HepG2 (cell line): ENCODE data around the gene THRB. TPM values are rescaled to one million over a fixed set of nuclear protein-coding genes. Genes with fewer than 3 reads are reported as not detected.
A peak's percentile ranks its signal among the peaks of the same experiment; 100 is the strongest.

Source experiments
- ATAC-seq: fragments of 200-7000 bp; cut with Tn5 transposase; 3 replicates; pipeline ENCODE4 v1.9.1; 2020; ENCODE audit warnings: mild to moderate bottlenecking, moderate library complexity
- BruUV-seq: library from RNA; stranded (reverse); fragments of 400-500 nt; replicated peaks from 2 replicates; lab custom pipeline; 2021; lab: Mats Ljungman, UMichigan
- CTCF ChIA-PET: fragments of 300-600 bp; formaldehyde crosslinking; extraction: SDS; loops from one replicate; lab custom pipeline; 2021; ENCODE audit warnings: low total read pairs, inconsistent platforms, low intra/inter-chr PET ratio; lab: Yijun Ruan, JAX
- POLR2A ChIA-PET: fragments of 350-600 bp; sonication (Branson Sonifier 250); formaldehyde crosslinking; loops from one replicate; lab custom pipeline; 2020; ENCODE audit warnings: antibody characterized with exemption, inconsistent platforms; lab: Yijun Ruan, JAX
- DNase-seq: peaks from one replicate; pipeline ENCODE4 v3.0.0-alpha.2; 2015; ENCODE audit warnings: low spot score
- FAIRE-seq: peaks from 3 replicates; lab custom pipeline; 2011; peaks lifted over from hg19 to GRCh38; lab: Jason Lieb, UNC
- H2AFZ ChIP-seq: one replicate; pipeline ENCODE4 v1.6.1; 2011; ENCODE audit warnings: low read length, inconsistent platforms
- H3K27ac ChIP-seq: fragments of 300-600 bp; 3 replicates; pipeline ENCODE4 v1.8.0; 2011; ENCODE audit warnings: mixed run types, mild to moderate bottlenecking, mixed read lengths, low read length, inconsistent platforms; ENCODE audit not compliant: insufficient read depth; ENCODE audit errors: extremely low read length
- H3K27me3 ChIP-seq, 2 experiments: fragments of 200-600 bp in 1 of 2; 2 replicates in 1 of 2; 3 replicates in 1 of 2; pipeline versions ENCODE4 v1.6.0 to v1.8.0; 2011; ENCODE audit warnings: low read length in 2 of 2, mild to moderate bottlenecking in 2 of 2, moderate library complexity in 2 of 2, inconsistent platforms in 1 of 2; ENCODE audit not compliant: insufficient read depth in 2 of 2, control insufficient read depth in 1 of 2
- H3K36me3 ChIP-seq, 2 experiments: fragments of 200-600 bp in 1 of 2; replicated peaks in 1 of 2; 2 replicates in 1 of 2; 3 replicates in 1 of 2; pipeline versions ENCODE4 v1.5.1 to v1.8.0; 2011; ENCODE audit warnings: low read length in 2 of 2, inconsistent platforms in 1 of 2; ENCODE audit not compliant: insufficient read depth in 2 of 2, control insufficient read depth in 1 of 2
- H3K4me1 ChIP-seq: 2 replicates; pipeline ENCODE4 v1.5.1; 2012; ENCODE audit warnings: low read length, inconsistent platforms; ENCODE audit not compliant: insufficient read depth
- H3K4me2 ChIP-seq: 2 replicates; pipeline ENCODE4 v1.6.0; 2011; ENCODE audit warnings: low read depth, low read length, inconsistent platforms
- H3K4me3 ChIP-seq, 3 experiments: fragments of 200-600 bp in 1 of 3; sonication (generic), shearing (Covaris generic) in 1 of 3; replicated peaks in 1 of 3; 2 replicates each; pipeline ENCODE4 v1.5.1; 2011 to 2016; ENCODE audit warnings: low read length in 3 of 3, inconsistent platforms in 2 of 3, low read depth in 2 of 3, mild to moderate bottlenecking in 2 of 3, control low read depth in 1 of 3, mixed read lengths in 1 of 3; ENCODE audit not compliant: insufficient read depth in 1 of 3
- H3K79me2 ChIP-seq: one replicate; pipeline ENCODE4 v1.6.1; 2011; ENCODE audit warnings: low read length, inconsistent platforms; ENCODE audit not compliant: insufficient read depth
- H3K9ac ChIP-seq: 2 replicates; pipeline ENCODE4 v1.6.0; 2011; ENCODE audit warnings: mild to moderate bottlenecking, low read depth, low read length, inconsistent platforms; ENCODE audit not compliant: insufficient read depth
- H3K9me3 ChIP-seq: 2 replicates; pipeline ENCODE4 v1.5.1; 2012; ENCODE audit warnings: mild to moderate bottlenecking, low read length
- H4K20me1 ChIP-seq: 2 replicates; pipeline ENCODE4 v1.6.0; 2011; ENCODE audit warnings: inconsistent platforms, mild to moderate bottlenecking, low read length, moderate library complexity; ENCODE audit not compliant: insufficient read depth
- ELF1 ChIP-seq: sonication (generic); formaldehyde crosslinking; IDR thresholded peaks from 2 replicates; pipeline ENCODE4 v1.4.0; 2020; ENCODE audit warnings: missing genetic modification reagents
- FOXA3 ChIP-seq: IDR thresholded peaks from 2 replicates; pipeline ENCODE4 v1.6.1; 2016; ENCODE audit warnings: missing genetic modification reagents, missing compliant biosample characterization
- GLI4 ChIP-seq: sonication (generic); formaldehyde crosslinking; IDR thresholded peaks from 2 replicates; pipeline ENCODE4 v1.5.1; 2020; ENCODE audit warnings: missing genetic modification reagents, mild to moderate bottlenecking, moderate library complexity, borderline replicate concordance
- HOMEZ ChIP-seq: IDR thresholded peaks from 2 replicates; pipeline ENCODE4 v1.6.1; 2016; ENCODE audit warnings: low read depth
- JARID2 ChIP-seq: sonication (generic); formaldehyde crosslinking; IDR thresholded peaks from 2 replicates; pipeline ENCODE4 v1.8.1; 2023; ENCODE audit warnings: missing genetic modification reagents, inconsistent platforms; ENCODE audit not compliant: insufficient replicate concordance
- KMT2B ChIP-seq: IDR thresholded peaks from 2 replicates; pipeline ENCODE4 v1.6.1; 2016; ENCODE audit warnings: missing genetic modification reagents, missing compliant biosample characterization
- MAFK ChIP-seq, 2 experiments: IDR thresholded peaks in 1 of 2; conservative IDR thresholded peaks in 1 of 2; 2 replicates each; pipeline ENCODE4 v1.6.1; 2011; ENCODE audit warnings: improper control_type of control experiment in 2 of 2, low read length in 2 of 2
- MBNL3 ChIP-seq: fragments of 250-450 bp; sonication (Bioruptor Pico); conservative IDR thresholded peaks from 2 replicates; pipeline ENCODE4 v1.8.0; 2022; ENCODE audit warnings: mild to moderate bottlenecking, inconsistent platforms
- MEIS2 ChIP-seq: sonication (generic); formaldehyde crosslinking; IDR thresholded peaks from 2 replicates; pipeline ENCODE4 v1.9.0; 2021; ENCODE audit warnings: mild to moderate bottlenecking, missing genetic modification reagents
- MIER3 ChIP-seq: IDR thresholded peaks from 2 replicates; pipeline ENCODE4 v1.6.1; 2016; ENCODE audit warnings: missing compliant biosample characterization, borderline replicate concordance
- MIXL1 ChIP-seq: IDR thresholded peaks from 2 replicates; pipeline ENCODE4 v1.6.1; 2016
- MTA1 ChIP-seq: sonication (generic); formaldehyde crosslinking; IDR thresholded peaks from 2 replicates; pipeline ENCODE4 v1.4.0; 2020; ENCODE audit warnings: missing genetic modification reagents, mild to moderate bottlenecking, borderline replicate concordance
- NFE2L1 ChIP-seq: sonication (generic); formaldehyde crosslinking; IDR thresholded peaks from 2 replicates; pipeline ENCODE4 v1.4.0; 2020; ENCODE audit warnings: missing genetic modification reagents, mild to moderate bottlenecking, borderline replicate concordance
- NR2F2 ChIP-seq: IDR thresholded peaks from 2 replicates; pipeline ENCODE4 v1.6.1; 2012; ENCODE audit warnings: low read depth, inconsistent platforms, borderline replicate concordance
- PPARG ChIP-seq: conservative IDR thresholded peaks from 2 replicates; pipeline ENCODE4 v1.6.1; 2016; ENCODE audit warnings: missing biosample characterization, missing genetic modification reagents
- SKI ChIP-seq: fragments of 450-650 bp; IDR thresholded peaks from one replicate; pipeline ENCODE4 v1.6.1; 2018; ENCODE audit warnings: mild to moderate bottlenecking; ENCODE audit not compliant: partially characterized antibody
- SOX6 ChIP-seq, 2 experiments: fragments of 450-650 bp in 1 of 2; sonication (generic) in 1 of 2; formaldehyde crosslinking in 1 of 2; IDR thresholded peaks; 2 replicates each; pipeline versions ENCODE4 v1.4.0 to v1.6.1; 2017 to 2020; ENCODE audit warnings: antibody characterized with exemption in 1 of 2, mild to moderate bottlenecking in 1 of 2, missing genetic modification reagents in 1 of 2
- TBX3 ChIP-seq: fragments of 450-650 bp; IDR thresholded peaks from 2 replicates; pipeline ENCODE4 v1.6.1; 2017; ENCODE audit warnings: antibody characterized with exemption, mild to moderate bottlenecking, inconsistent platforms, borderline replicate concordance
- ZFP82 ChIP-seq: sonication (generic); formaldehyde crosslinking; IDR thresholded peaks from 2 replicates; pipeline ENCODE4 v1.5.1; 2020; ENCODE audit warnings: mild to moderate bottlenecking, missing genetic modification reagents, borderline replicate concordance
- ZIK1 ChIP-seq: sonication (generic); formaldehyde crosslinking; IDR thresholded peaks from 2 replicates; pipeline ENCODE4 v1.5.0; 2020; ENCODE audit warnings: mild to moderate bottlenecking, low read depth, missing genetic modification reagents, borderline replicate concordance
- ZNF335 ChIP-seq: sonication (generic); formaldehyde crosslinking; IDR thresholded peaks from 2 replicates; pipeline ENCODE4 v1.4.0; 2020; ENCODE audit warnings: missing genetic modification reagents
- ZNF513 ChIP-seq: sonication (generic); formaldehyde crosslinking; conservative IDR thresholded peaks from 2 replicates; pipeline ENCODE4 v1.5.0; 2020; ENCODE audit warnings: missing genetic modification reagents
- ZNF740 ChIP-seq: sonication (generic); formaldehyde crosslinking; IDR thresholded peaks from 2 replicates; pipeline ENCODE4 v1.4.0; 2020; ENCODE audit warnings: missing genetic modification reagents
- WGBS: methylation state at CpG from one replicate; pipeline ENCODE4 v1.1.6; 2017; ENCODE audit warnings: low lambda C conversion rate; 5-methylcytosine and 5-hydroxymethylcytosine counted together
- in situ Hi-C: cut with HindIII; loops from 2 replicates; pipeline ENCODE4 v1.10.0; 2017; ENCODE audit warnings: low pct_unique_long_range_greater_than_20kb; ENCODE audit not compliant: extremely low pct_ligation_motif_present
- intact Hi-C: fragments of 100-400 bp; cut with micrococcal nuclease; formaldehyde crosslinking; loops from one replicate; pipeline ENCODE4 v1.10.0; 2022; ENCODE audit not compliant: unreplicated experiment
- polyA plus RNA-seq, 8 experiments: library from polyadenylated mRNA; depleted of rRNA in 3 of 8; stranded (reverse) in 7 of 8; unstranded in 1 of 8; fragments of >200 nt; fragmentation: Illumina TruSeq in 4 of 8; extraction: Trizol in 4 of 8; gene quantifications; 2 replicates each; pipeline versions ENCODE4 v1.2.1 to v1.2.3, GENCODE V29; 2011 to 2016; ENCODE audit warnings: low read depth in 4 of 8, missing spikeins in 1 of 8, mixed read lengths in 1 of 8; ENCODE audit not compliant: insufficient read depth in 1 of 8
- total RNA-seq, 5 experiments: library from RNA; depleted of rRNA; stranded (reverse); fragments of >200 nt; fragmentation: Illumina TruSeq; extraction: Trizol; gene quantifications; 2 replicates each; pipeline ENCODE4 v1.2.3, GENCODE V29; 2016; ENCODE audit warnings: low read depth in 1 of 5

The THRB gene
- total and polyA plus RNA-seq, 2 of the 13 experiments (the other 11 are each of a cell fraction or from before 2014, with no cell fraction given) = 4.7 to 22.7 TPM

- Histone ChIP-seq H2AFZ (no peak overlapping the region), H4K20me1 (no peaks in the 10 kb centered on the region), H3K9ac (no peak overlapping the region), H3K79me2 (no peaks in the 10 kb centered on the region), H3K4me2 (peak overlapping the region; percentile 20; the same call in 1 of the 2 replicates), H3K27ac (peak overlapping the region; percentile 36), H3K36me3 (no peaks in the 10 kb centered on the region; a peak in 1 of 5 replicates), H3K9me3 (no peaks in the 10 kb centered on the region), H3K27me3 (no peaks in the 10 kb centered on the region), H3K4me1 (peaks cover 26% of the 10 kb centered on the region), H3K4me3 (no peak overlapping the region)
- ChIA-PET POLR2A (interaction anchor here (1.0 to 1.9 kb wide), 2 partner anchors 178 to 223 kb away, joined by 3 to 10 read pairs; no protein-coding TSS in a partner anchor), CTCF (no interaction called here)
- in situ Hi-C loops (loop anchor here (25.0 kb wide), 1 partner anchor 364 kb away; no protein-coding TSS in a partner anchor), intact Hi-C loops (no loop called here)
- FAIRE-seq (no peak), ATAC-seq (peak; percentile 95), DNase-seq (peak; percentile 23)
- WGBS = 45% methylated on average over 2 of the region's 2 CpGs
- no TSS peak for BruUV-seq
- no peak for TF ChIP-seq ELF1 (CRISPR knock-in tag)
- no peak for TF ChIP-seq ZIK1
- TF ChIP-seq FOXA3 (CRISPR knock-in tag) = peak; percentile 76
- no peak for TF ChIP-seq GLI4
- TF ChIP-seq MBNL3 (CRISPR knock-in tag) = no peak
- TF ChIP-seq SOX6 (IDR thresholded peaks at IDR 0.05) = no peak
- TF ChIP-seq SOX6 (CRISPR knock-in tag; IDR thresholded peaks at IDR 0.05) = peak; percentile 59
- 0 out of 2 replicates have a peak, but pooled peaks have one; percentile 39 for TF ChIP-seq ZNF740
- TF ChIP-seq HOMEZ = peak; percentile 94
- TF ChIP-seq NR2F2 = 0 out of 2 replicates have a peak, but pooled peaks have one; percentile 19
- no peak for TF ChIP-seq MAFK (conservative IDR thresholded peaks at IDR 0.05 in 1 of 2, IDR thresholded peaks at IDR 0.05 in 1 of 2; ENCODE audit: low read length in 2 of 2)
- TF ChIP-seq MTA1 (CRISPR knock-in tag) = no peak
- TF ChIP-seq MEIS2 (CRISPR knock-in tag) = no peak
- TF ChIP-seq KMT2B (CRISPR knock-in tag) = no peak
- no peak for TF ChIP-seq ZNF513
- TF ChIP-seq ZFP82 (CRISPR knock-in tag) = no peak
- no peak for TF ChIP-seq ZNF335 (CRISPR knock-in tag)
- no peak for TF ChIP-seq JARID2 (CRISPR knock-in tag)
- TF ChIP-seq SKI = peak; percentile 42
- no peak for TF ChIP-seq TBX3
- TF ChIP-seq NFE2L1 (CRISPR knock-in tag) = no peak
- TF ChIP-seq MIER3 (CRISPR knock-in tag) = 0 out of 2 replicates have a peak, but pooled peaks have one; percentile 39
- 0 out of 2 replicates have a peak, but pooled peaks have one; percentile 14 for TF ChIP-seq MIXL1 (CRISPR knock-in tag)
- peak; percentile 84 for TF ChIP-seq PPARG (CRISPR knock-in tag)
Observed at GRCh38 chr3:24273491-24273890, 221.2 kb downstream of the THRB start.
